ENCODE data around the gene TLR7.

GRCh38 chrX:12885508-12885907 lies 18.6 kb downstream of the TLR7 start:
- TF ChIP-seq CTCF (IDR thresholded peaks at IDR 0.05) (no peak), POLR2AphosphoS5 (IDR thresholded peaks at IDR 0.05; ENCODE audit: low read depth, low read length) (no peak), REST (IDR thresholded peaks at IDR 0.05; ENCODE audit: insufficient read depth in 1 of 2, low read depth in 2 of 2, low read length in 1 of 2) (no peak), SIN3A (IDR thresholded peaks at IDR 0.05; ENCODE audit: borderline replicate concordance, insufficient read depth, low read depth, low read length) (no peak)
